Brain microvascular endothelial cell (primary cell): ENCODE data around the gene PSMB2.
A peak's percentile ranks its signal among the peaks of the same experiment; 100 is the strongest.

ENCODE experiments used
- DNase-seq: peaks from one replicate; pipeline ENCODE4 v3.0.0-alpha.2; 2020
- H3K27ac ChIP-seq: fragments of 250-450 bp; sonication (Bioruptor Pico); 2 replicates; pipeline ENCODE4 v1.5.1; 2020; ENCODE audit warnings: mild to moderate bottlenecking, moderate library complexity
- H3K27me3 ChIP-seq: fragments of 250-450 bp; sonication (Bioruptor Pico); replicated peaks from 2 replicates; pipeline ENCODE4 v1.5.1; 2020; ENCODE audit warnings: mild to moderate bottlenecking
- H3K36me3 ChIP-seq: fragments of 250-450 bp; sonication (Bioruptor Pico); replicated peaks from 2 replicates; pipeline ENCODE4 v1.5.1; 2020; ENCODE audit warnings: mild to moderate bottlenecking
- H3K4me3 ChIP-seq: 2 replicates; pipeline ENCODE4 v1.5.1; 2011; ENCODE audit warnings: low read depth, mild to moderate bottlenecking, control low read depth, low read length, moderate library complexity
- CTCF ChIP-seq: IDR thresholded peaks from 2 replicates; pipeline ENCODE4 v1.5.1; 2011; ENCODE audit warnings: low read depth, mild to moderate bottlenecking, moderate library complexity, low read length, control low read depth, inconsistent platforms; ENCODE audit errors: missing control alignments
- in situ Hi-C: cut with HindIII; loops from 2 replicates; pipeline ENCODE4 v1.10.0; 2017; ENCODE audit warnings: low sequenced_read_pairs, low pct_ligation_motif_present

PSMB2 gene

GRCh38 chr1:35675773-35676172 lies 34.4 kb upstream of the PSMB2 start:
- no peak for TF ChIP-seq CTCF
- H3K36me3 ChIP-seq, result no peaks in the 10 kb centered on the region
- H3K27me3 ChIP-seq, result no peaks in the 10 kb centered on the region
- in situ Hi-C loops, result no loop called here
- no peak overlapping the region for H3K27ac ChIP-seq
- peak; percentile 50 for DNase-seq
- no peak overlapping the region for H3K4me3 ChIP-seq

- no peak for TF ChIP-seq CTCF
- Histone ChIP-seq H3K36me3 (no peaks in the 10 kb centered on the region), H3K27ac (no peak overlapping the region), H3K4me3 (no peak overlapping the region), H3K27me3 (no peaks in the 10 kb centered on the region)
- in situ Hi-C loops, result no loop called here
- no peak for DNase-seq
Observed at GRCh38 chr1:35674111-35674510, 32.8 kb upstream of the PSMB2 start.

GRCh38 chr1:35672116-35672515 lies 30.8 kb upstream of the PSMB2 start:
- no peak for DNase-seq
- no peak overlapping the region for H3K27ac ChIP-seq
- no peak for TF ChIP-seq CTCF
- no peaks in the 10 kb centered on the region for H3K36me3 ChIP-seq
- in situ Hi-C loops, result no loop called here
- peaks cover 5% of the 10 kb centered on the region for H3K27me3 ChIP-seq
- no peak overlapping the region for H3K4me3 ChIP-seq

GRCh38 chr1:35668506-35668905 lies 27.2 kb upstream of the PSMB2 start:
- Histone ChIP-seq H3K27me3 (peaks cover 5% of the 10 kb centered on the region), H3K36me3 (no peaks in the 10 kb centered on the region), H3K27ac (no peak overlapping the region), H3K4me3 (no peak overlapping the region)
- no peak for TF ChIP-seq CTCF
- in situ Hi-C loops, result no loop called here
- no peak for DNase-seq

- H3K27ac ChIP-seq, result no peak overlapping the region
- in situ Hi-C loops, result no loop called here
- no peaks in the 10 kb centered on the region for H3K36me3 ChIP-seq
- no peak overlapping the region for H3K4me3 ChIP-seq
- DNase-seq, result no peak
- H3K27me3 ChIP-seq, result peaks cover 5% of the 10 kb centered on the region
- no peak for TF ChIP-seq CTCF
Observed at GRCh38 chr1:35666916-35667315, 25.6 kb upstream of the PSMB2 start.

GRCh38 chr1:35666216-35666615 lies 24.9 kb upstream of the PSMB2 start:
- Histone ChIP-seq H3K27me3 (peaks cover 5% of the 10 kb centered on the region), H3K4me3 (no peak overlapping the region)
- no peak for TF ChIP-seq CTCF

More at GRCh38 chr1:35666216-35666615, 24.9 kb upstream of the PSMB2 start:
- DNase-seq, result no peak
- Histone ChIP-seq H3K36me3 (no peaks in the 10 kb centered on the region), H3K27ac (no peak overlapping the region)
- in situ Hi-C loops, result no loop called here
